ENCODE measurements around the gene PTBP1. TPM values are rescaled to one million over a fixed set of nuclear protein-coding genes. Genes with fewer than 3 reads are reported as not detected.

The PTBP1 gene
- total and polyA plus RNA-seq, 2 experiments from 2014 or later = 539 to 632 TPM

DNA sequence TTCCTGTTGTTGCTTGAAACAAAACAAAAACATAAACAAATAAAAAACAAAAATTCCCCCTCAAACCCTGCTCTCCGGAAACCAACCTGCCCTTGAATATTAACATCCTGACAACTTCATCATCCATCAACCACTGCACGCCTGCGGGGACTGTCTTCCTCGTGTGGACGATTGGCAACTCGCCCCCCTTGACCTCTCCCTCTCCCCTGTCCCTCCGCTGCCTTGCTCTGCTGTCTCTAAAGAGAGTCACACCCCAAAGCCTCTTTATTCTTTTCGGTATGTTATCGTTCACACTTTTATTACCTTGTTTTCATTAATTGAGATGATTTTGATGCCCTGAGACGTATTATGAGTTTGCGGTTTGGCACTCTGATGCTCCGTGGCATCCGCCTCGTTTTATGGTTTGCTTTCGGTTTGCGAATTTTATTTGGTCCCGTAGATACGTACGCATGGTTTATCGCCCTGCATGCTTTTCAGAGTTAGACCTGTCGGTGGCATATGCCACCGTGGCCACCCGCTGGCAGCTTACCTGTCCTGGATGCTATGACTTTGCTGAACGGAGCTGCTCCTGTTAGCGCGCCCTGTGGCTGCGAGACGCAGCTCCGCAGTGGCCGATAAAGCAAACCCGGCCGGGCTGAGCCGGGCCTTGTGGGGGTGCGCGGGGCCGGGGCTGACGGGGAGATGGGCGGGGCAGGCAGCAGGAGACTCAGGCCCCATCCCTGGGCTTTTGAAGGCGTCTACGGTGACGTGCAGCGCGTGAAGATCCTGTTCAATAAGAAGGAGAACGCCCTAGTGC lies 10.6 kb downstream of the PTBP1 start:
- no peak overlapping the region for H3K4me3 ChIP-seq
- H3K9me2 ChIP-seq (ENCODE audit: insufficient read depth) = no peaks in the 10 kb centered on the region
- no peak for DNase-seq (ENCODE audit: low spot score)
- no peak overlapping the region for H2AFZ ChIP-seq
- peak overlapping the region; percentile 9; the same call in 1 of the 2 replicates for H3K27ac Mint-ChIP-seq
- ATAC-seq = no peak
- H3K9me3 Mint-ChIP-seq = no peaks in the 10 kb centered on the region
- H4K20me1 ChIP-seq (replicated peaks; ENCODE audit: insufficient read depth) = peaks cover 54% of the 10 kb centered on the region
- no peak overlapping the region for H3K4me2 ChIP-seq
- peaks cover 78% of the 10 kb centered on the region for H3F3A ChIP-seq (replicated peaks; ENCODE audit: low read depth)
- peaks cover 50% of the 10 kb centered on the region for H3K36me3 ChIP-seq (ENCODE audit: insufficient read depth)
- no peaks in the 10 kb centered on the region; the same call in 1 of the 2 replicates for H3K4me1 ChIP-seq (ENCODE audit: insufficient read depth)
- H3K27me3 ChIP-seq (ENCODE audit: insufficient read depth) = no peaks in the 10 kb centered on the region
- H3K27ac ChIP-seq (ENCODE audit: low read depth) = peak overlapping the region; percentile 70
- H3K36me3 Mint-ChIP-seq (ENCODE audit: low read depth) = peaks cover 76% of the 10 kb centered on the region
- peaks cover 37% of the 10 kb centered on the region for H3K27me3 Mint-ChIP-seq (ENCODE audit: insufficient read depth, low read depth, poor library complexity)
- peak overlapping the region; percentile 9; the same call in 1 of the 3 replicates for H3K4me3 Mint-ChIP-seq
- H3K79me2 ChIP-seq (replicated peaks; ENCODE audit: insufficient read depth) = peaks cover 53% of the 10 kb centered on the region
- TF ChIP-seq JUNB (IDR thresholded peaks at IDR 0.05; ENCODE audit: unreplicated experiment) (no peak), POLR2AphosphoS5 (IDR thresholded peaks at IDR 0.05; ENCODE audit: low read depth) (no peak), EZH2phosphoT487 (IDR thresholded peaks at IDR 0.05; ENCODE audit: unreplicated experiment) (no peak), NANOG (IDR thresholded peaks at IDR 0.05; ENCODE audit: borderline replicate concordance) (no peak), ZNF114 (CRISPR knock-in tag; IDR thresholded peaks at IDR 0.05) (no peak), CREB1 (CRISPR knock-in tag; IDR thresholded peaks at IDR 0.05; ENCODE audit: low read depth) (no peak), STAT1 (IDR thresholded peaks at IDR 0.05; ENCODE audit: unreplicated experiment) (no peak), ZNF331 (CRISPR knock-in tag; IDR thresholded peaks at IDR 0.05; ENCODE audit: low read depth) (no peak), EZH2 (IDR thresholded peaks at IDR 0.05; ENCODE audit: low read depth, unreplicated experiment) (no peak)
- TF ChIP-seq, protein P1, sequence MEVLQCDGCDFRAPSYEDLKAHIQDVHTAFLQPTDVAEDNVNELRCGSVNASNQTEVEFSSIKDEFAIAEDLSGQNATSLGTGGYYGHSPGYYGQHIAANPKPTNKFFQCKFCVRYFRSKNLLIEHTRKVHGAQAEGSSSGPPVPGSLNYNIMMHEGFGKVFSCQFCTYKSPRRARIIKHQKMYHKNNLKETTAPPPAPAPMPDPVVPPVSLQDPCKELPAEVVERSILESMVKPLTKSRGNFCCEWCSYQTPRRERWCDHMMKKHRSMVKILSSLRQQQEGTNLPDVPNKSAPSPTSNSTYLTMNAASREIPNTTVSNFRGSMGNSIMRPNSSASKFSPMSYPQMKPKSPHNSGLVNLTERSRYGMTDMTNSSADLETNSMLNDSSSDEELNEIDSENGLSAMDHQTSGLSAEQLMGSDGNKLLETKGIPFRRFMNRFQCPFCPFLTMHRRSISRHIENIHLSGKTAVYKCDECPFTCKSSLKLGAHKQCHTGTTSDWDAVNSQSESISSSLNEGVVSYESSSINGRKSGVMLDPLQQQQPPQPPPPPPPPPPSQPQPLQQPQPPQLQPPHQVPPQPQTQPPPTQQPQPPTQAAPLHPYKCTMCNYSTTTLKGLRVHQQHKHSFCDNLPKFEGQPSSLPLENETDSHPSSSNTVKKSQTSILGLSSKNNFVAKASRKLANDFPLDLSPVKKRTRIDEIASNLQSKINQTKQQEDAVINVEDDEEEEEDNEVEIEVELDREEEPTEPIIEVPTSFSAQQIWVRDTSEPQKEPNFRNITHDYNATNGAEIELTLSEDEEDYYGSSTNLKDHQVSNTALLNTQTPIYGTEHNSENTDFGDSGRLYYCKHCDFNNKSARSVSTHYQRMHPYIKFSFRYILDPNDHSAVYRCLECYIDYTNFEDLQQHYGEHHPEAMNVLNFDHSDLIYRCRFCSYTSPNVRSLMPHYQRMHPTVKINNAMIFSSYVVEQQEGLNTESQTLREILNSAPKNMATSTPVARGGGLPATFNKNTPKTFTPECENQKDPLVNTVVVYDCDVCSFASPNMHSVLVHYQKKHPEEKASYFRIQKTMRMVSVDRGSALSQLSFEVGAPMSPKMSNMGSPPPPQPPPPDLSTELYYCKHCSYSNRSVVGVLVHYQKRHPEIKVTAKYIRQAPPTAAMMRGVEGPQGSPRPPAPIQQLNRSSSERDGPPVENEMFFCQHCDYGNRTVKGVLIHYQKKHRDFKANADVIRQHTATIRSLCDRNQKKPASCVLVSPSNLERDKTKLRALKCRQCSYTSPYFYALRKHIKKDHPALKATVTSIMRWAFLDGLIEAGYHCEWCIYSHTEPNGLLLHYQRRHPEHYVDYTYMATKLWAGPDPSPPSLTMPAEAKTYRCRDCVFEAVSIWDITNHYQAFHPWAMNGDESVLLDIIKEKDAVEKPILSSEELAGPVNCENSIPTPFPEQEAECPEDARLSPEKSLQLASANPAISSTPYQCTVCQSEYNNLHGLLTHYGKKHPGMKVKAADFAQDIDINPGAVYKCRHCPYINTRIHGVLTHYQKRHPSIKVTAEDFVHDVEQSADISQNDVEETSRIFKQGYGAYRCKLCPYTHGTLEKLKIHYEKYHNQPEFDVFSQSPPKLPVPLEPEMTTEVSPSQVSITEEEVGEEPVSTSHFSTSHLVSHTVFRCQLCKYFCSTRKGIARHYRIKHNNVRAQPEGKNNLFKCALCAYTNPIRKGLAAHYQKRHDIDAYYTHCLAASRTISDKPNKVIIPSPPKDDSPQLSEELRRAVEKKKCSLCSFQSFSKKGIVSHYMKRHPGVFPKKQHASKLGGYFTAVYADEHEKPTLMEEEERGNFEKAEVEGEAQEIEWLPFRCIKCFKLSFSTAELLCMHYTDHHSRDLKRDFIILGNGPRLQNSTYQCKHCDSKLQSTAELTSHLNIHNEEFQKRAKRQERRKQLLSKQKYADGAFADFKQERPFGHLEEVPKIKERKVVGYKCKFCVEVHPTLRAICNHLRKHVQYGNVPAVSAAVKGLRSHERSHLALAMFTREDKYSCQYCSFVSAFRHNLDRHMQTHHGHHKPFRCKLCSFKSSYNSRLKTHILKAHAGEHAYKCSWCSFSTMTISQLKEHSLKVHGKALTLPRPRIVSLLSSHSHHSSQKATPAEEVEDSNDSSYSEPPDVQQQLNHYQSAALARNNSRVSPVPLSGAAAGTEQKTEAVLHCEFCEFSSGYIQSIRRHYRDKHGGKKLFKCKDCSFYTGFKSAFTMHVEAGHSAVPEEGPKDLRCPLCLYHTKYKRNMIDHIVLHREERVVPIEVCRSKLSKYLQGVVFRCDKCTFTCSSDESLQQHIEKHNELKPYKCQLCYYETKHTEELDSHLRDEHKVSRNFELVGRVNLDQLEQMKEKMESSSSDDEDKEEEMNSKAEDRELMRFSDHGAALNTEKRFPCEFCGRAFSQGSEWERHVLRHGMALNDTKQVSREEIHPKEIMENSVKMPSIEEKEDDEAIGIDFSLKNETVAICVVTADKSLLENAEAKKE (CRISPR knock-in tag; IDR thresholded peaks at IDR 0.05) = no peak
- TF ChIP-seq, protein P2, sequence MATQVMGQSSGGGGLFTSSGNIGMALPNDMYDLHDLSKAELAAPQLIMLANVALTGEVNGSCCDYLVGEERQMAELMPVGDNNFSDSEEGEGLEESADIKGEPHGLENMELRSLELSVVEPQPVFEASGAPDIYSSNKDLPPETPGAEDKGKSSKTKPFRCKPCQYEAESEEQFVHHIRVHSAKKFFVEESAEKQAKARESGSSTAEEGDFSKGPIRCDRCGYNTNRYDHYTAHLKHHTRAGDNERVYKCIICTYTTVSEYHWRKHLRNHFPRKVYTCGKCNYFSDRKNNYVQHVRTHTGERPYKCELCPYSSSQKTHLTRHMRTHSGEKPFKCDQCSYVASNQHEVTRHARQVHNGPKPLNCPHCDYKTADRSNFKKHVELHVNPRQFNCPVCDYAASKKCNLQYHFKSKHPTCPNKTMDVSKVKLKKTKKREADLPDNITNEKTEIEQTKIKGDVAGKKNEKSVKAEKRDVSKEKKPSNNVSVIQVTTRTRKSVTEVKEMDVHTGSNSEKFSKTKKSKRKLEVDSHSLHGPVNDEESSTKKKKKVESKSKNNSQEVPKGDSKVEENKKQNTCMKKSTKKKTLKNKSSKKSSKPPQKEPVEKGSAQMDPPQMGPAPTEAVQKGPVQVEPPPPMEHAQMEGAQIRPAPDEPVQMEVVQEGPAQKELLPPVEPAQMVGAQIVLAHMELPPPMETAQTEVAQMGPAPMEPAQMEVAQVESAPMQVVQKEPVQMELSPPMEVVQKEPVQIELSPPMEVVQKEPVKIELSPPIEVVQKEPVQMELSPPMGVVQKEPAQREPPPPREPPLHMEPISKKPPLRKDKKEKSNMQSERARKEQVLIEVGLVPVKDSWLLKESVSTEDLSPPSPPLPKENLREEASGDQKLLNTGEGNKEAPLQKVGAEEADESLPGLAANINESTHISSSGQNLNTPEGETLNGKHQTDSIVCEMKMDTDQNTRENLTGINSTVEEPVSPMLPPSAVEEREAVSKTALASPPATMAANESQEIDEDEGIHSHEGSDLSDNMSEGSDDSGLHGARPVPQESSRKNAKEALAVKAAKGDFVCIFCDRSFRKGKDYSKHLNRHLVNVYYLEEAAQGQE (IDR thresholded peaks at IDR 0.05; ENCODE audit: unreplicated experiment) = no peak
- TF ChIP-seq, protein P3, sequence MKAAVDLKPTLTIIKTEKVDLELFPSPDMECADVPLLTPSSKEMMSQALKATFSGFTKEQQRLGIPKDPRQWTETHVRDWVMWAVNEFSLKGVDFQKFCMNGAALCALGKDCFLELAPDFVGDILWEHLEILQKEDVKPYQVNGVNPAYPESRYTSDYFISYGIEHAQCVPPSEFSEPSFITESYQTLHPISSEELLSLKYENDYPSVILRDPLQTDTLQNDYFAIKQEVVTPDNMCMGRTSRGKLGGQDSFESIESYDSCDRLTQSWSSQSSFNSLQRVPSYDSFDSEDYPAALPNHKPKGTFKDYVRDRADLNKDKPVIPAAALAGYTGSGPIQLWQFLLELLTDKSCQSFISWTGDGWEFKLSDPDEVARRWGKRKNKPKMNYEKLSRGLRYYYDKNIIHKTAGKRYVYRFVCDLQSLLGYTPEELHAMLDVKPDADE (IDR thresholded peaks at IDR 0.05) = no peak
- TF ChIP-seq, protein P4, sequence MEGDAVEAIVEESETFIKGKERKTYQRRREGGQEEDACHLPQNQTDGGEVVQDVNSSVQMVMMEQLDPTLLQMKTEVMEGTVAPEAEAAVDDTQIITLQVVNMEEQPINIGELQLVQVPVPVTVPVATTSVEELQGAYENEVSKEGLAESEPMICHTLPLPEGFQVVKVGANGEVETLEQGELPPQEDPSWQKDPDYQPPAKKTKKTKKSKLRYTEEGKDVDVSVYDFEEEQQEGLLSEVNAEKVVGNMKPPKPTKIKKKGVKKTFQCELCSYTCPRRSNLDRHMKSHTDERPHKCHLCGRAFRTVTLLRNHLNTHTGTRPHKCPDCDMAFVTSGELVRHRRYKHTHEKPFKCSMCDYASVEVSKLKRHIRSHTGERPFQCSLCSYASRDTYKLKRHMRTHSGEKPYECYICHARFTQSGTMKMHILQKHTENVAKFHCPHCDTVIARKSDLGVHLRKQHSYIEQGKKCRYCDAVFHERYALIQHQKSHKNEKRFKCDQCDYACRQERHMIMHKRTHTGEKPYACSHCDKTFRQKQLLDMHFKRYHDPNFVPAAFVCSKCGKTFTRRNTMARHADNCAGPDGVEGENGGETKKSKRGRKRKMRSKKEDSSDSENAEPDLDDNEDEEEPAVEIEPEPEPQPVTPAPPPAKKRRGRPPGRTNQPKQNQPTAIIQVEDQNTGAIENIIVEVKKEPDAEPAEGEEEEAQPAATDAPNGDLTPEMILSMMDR (conservative IDR thresholded peaks at IDR 0.05; ENCODE audit: low read depth in 2 of 2) = no peak
- H3K4me1 Mint-ChIP-seq = peaks cover 9% of the 10 kb centered on the region
